ENCODE results near the gene GLYR1.

Gene GLYR1

GRCh38 chr16:4825196-4825595, 21.9 kb downstream of the GLYR1 start:
- no peak for TF ChIP-seq EGR1 (IDR thresholded peaks at IDR 0.05)
- no peak for TF ChIP-seq MAX (IDR thresholded peaks at IDR 0.05)
- no peak for TF ChIP-seq FOXM1 (IDR thresholded peaks at IDR 0.05; ENCODE audit: borderline replicate concordance, low read depth)
- no peak for TF ChIP-seq YY1 (IDR thresholded peaks at IDR 0.05; ENCODE audit: low read depth)
- TF ChIP-seq EP300 (IDR thresholded peaks at IDR 0.05; ENCODE audit: borderline replicate concordance), result no peak
- TF ChIP-seq REST (IDR thresholded peaks at IDR 0.05; ENCODE audit: low read depth), result no peak
- TF ChIP-seq ZBTB7A (IDR thresholded peaks at IDR 0.05; ENCODE audit: low read depth), result no peak
- TF ChIP-seq TEAD4 (IDR thresholded peaks at IDR 0.05), result no peak
- no peak for TF ChIP-seq NFIC (IDR thresholded peaks at IDR 0.05)
- no peak for TF ChIP-seq USF1 (IDR thresholded peaks at IDR 0.05)
- no peak for TF ChIP-seq TCF12 (IDR thresholded peaks at IDR 0.05; ENCODE audit: low read depth)
- no peak for TF ChIP-seq RAD21 (IDR thresholded peaks at IDR 0.05; ENCODE audit: low read depth)
- TF ChIP-seq TAF1 (IDR thresholded peaks at IDR 0.05; ENCODE audit: low read depth), result no peak
- TF ChIP-seq CREB1 (IDR thresholded peaks at IDR 0.05; ENCODE audit: low read depth), result no peak
- no peak for TF ChIP-seq CEBPB (IDR thresholded peaks at IDR 0.05)

- TF ChIP-seq EGR1 (IDR thresholded peaks at IDR 0.05) (no peak), MAX (IDR thresholded peaks at IDR 0.05) (no peak), TEAD4 (IDR thresholded peaks at IDR 0.05) (no peak), ZBTB7A (IDR thresholded peaks at IDR 0.05; ENCODE audit: low read depth) (no peak), CEBPB (IDR thresholded peaks at IDR 0.05) (no peak), NFIC (IDR thresholded peaks at IDR 0.05) (no peak), TAF1 (IDR thresholded peaks at IDR 0.05; ENCODE audit: low read depth) (no peak), YY1 (IDR thresholded peaks at IDR 0.05; ENCODE audit: low read depth) (no peak), FOXM1 (IDR thresholded peaks at IDR 0.05; ENCODE audit: borderline replicate concordance, low read depth) (no peak), CREB1 (IDR thresholded peaks at IDR 0.05; ENCODE audit: low read depth) (no peak), EP300 (IDR thresholded peaks at IDR 0.05; ENCODE audit: borderline replicate concordance) (no peak)
These were observed 26.4 kb downstream of the GLYR1 start for GRCh38 chr16:4820652-4821051.

- no peak for TF ChIP-seq YY1 (IDR thresholded peaks at IDR 0.05; ENCODE audit: low read depth)
- no peak for TF ChIP-seq FOXM1 (IDR thresholded peaks at IDR 0.05; ENCODE audit: borderline replicate concordance, low read depth)
These were observed 32.4 kb downstream of the GLYR1 start for GRCh38 chr16:4814542-4815173.

GRCh38 chr16:4814046-4814445, 33.0 kb downstream of the GLYR1 start:
- TF ChIP-seq MAX (IDR thresholded peaks at IDR 0.05) (no peak), RAD21 (IDR thresholded peaks at IDR 0.05; ENCODE audit: low read depth) (no peak), EGR1 (IDR thresholded peaks at IDR 0.05) (no peak), TAF1 (IDR thresholded peaks at IDR 0.05; ENCODE audit: low read depth) (no peak), YY1 (IDR thresholded peaks at IDR 0.05; ENCODE audit: low read depth) (no peak), TEAD4 (IDR thresholded peaks at IDR 0.05) (no peak), CREB1 (IDR thresholded peaks at IDR 0.05; ENCODE audit: low read depth) (no peak), ZBTB7A (IDR thresholded peaks at IDR 0.05; ENCODE audit: low read depth) (no peak), EP300 (IDR thresholded peaks at IDR 0.05; ENCODE audit: borderline replicate concordance) (no peak), USF1 (IDR thresholded peaks at IDR 0.05) (no peak), FOXM1 (IDR thresholded peaks at IDR 0.05; ENCODE audit: borderline replicate concordance, low read depth) (no peak), TCF12 (IDR thresholded peaks at IDR 0.05; ENCODE audit: low read depth) (no peak), CEBPB (IDR thresholded peaks at IDR 0.05) (no peak), NFIC (IDR thresholded peaks at IDR 0.05) (no peak), REST (IDR thresholded peaks at IDR 0.05; ENCODE audit: low read depth) (no peak)

- TF ChIP-seq REST (IDR thresholded peaks at IDR 0.05; ENCODE audit: low read depth), result no peak
- TF ChIP-seq USF1 (IDR thresholded peaks at IDR 0.05), result no peak
- TF ChIP-seq MAX (IDR thresholded peaks at IDR 0.05), result no peak
- no peak for TF ChIP-seq RAD21 (IDR thresholded peaks at IDR 0.05; ENCODE audit: low read depth)
- TF ChIP-seq CREB1 (IDR thresholded peaks at IDR 0.05; ENCODE audit: low read depth), result no peak
- no peak for TF ChIP-seq ZBTB7A (IDR thresholded peaks at IDR 0.05; ENCODE audit: low read depth)
- no peak for TF ChIP-seq CEBPB (IDR thresholded peaks at IDR 0.05)
- no peak for TF ChIP-seq NFIC (IDR thresholded peaks at IDR 0.05)
- no peak for TF ChIP-seq EP300 (IDR thresholded peaks at IDR 0.05; ENCODE audit: borderline replicate concordance)
- no peak for TF ChIP-seq YY1 (IDR thresholded peaks at IDR 0.05; ENCODE audit: low read depth)
- TF ChIP-seq EGR1 (IDR thresholded peaks at IDR 0.05), result no peak
- TF ChIP-seq TCF12 (IDR thresholded peaks at IDR 0.05; ENCODE audit: low read depth), result no peak
- TF ChIP-seq TEAD4 (IDR thresholded peaks at IDR 0.05), result no peak
- no peak for TF ChIP-seq FOXM1 (IDR thresholded peaks at IDR 0.05; ENCODE audit: borderline replicate concordance, low read depth)
- no peak for TF ChIP-seq TAF1 (IDR thresholded peaks at IDR 0.05; ENCODE audit: low read depth)
These were observed 33.7 kb downstream of the GLYR1 start for GRCh38 chr16:4813251-4814003.

All from Ishikawa (cell line).